HG03432 (cell line): Measurements from ENCODE around the gene SFXN1.

Experiments used
- ATAC-seq: cut with Tn5 transposase; IDR thresholded peaks from one replicate; pipeline ENCODE4 v1.9.1; 2021; ENCODE audit warnings: mild to moderate bottlenecking, moderate library complexity; ENCODE audit not compliant: unreplicated experiment

Gene SFXN1

DNA sequence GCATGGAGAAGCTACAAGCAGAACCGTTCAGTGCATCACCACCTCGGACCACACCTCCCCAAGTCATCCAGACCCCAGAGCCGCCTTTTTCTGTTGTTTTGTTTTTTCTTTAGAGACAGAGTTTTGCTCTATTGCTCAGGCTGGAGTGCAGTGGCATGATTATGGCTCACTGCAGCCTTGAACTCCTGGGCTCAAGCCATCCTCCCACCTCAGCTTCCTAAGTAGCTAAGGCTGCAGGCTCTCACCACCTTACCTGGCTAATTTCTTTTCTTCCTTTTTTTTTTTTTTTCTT, 13.5 kb upstream of the SFXN1 start:
- ATAC-seq: no peak

GRCh38 chr5:175465282-175465681, 13.1 kb upstream of the SFXN1 start:
- ATAC-seq: no peak

DNA sequence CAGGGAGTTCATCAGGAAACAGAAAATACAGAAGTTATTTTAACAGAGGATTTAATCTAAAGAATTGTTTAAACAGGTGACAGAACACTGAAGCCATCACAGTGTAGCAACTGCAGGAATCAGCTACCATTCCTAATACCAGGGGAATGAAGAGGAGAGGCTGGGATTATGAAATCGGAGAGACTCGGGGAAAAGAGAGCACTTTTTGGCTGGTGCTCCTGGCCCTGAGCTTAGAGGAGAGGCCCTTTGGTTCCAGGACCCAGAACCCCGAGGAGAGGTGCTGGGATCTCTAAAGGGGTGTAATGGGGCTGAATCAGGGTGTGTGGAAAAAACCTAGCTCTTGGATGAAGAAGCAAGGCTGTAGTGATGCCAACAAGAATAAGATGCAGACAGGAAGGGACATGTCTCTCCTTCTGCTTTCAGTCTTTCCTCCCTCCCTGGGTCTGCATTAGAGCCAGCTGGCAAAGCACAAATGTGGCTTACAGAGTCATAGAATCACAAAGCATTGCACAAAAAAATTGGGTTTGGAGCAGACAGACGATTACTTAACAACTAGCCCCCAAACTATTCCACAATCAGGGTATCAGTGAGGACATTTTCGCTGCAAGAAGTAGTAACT, 11.6 kb upstream of the SFXN1 start:
- no peak for ATAC-seq

DNA sequence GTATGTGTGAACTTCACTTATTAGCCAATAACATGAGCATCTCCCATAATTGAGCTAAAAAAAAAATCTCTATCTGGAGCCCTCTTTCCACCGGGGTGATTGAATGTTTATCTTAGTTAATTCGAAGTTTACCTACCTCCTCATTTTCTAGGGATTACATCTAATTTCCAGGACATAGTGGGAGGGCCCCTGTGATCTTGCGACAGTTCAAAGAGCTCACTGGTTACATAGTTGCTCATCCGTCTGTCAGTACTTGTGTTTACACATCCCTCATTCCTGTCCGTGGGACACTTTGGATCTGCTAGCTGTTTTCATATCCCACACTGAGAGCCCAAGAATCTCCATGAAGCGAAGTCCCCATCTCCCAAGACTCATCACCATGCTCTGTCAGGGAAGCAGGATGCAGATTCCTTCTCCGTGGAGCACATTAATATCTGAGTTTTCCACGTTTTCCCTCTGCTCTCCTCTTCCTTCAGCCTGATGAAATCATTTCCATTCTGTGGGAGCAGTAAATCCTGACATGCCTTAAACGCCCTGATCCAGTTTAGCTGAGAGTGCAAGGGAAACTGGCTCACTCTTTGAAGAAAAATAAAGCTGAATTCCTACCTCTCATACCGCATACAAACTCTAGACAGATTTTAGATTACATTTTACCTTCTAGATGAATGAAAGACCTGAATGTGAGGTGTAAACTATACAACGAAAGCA, 10.2 kb upstream of the SFXN1 start:
- no peak for ATAC-seq

- no peak for ATAC-seq
Measured at GRCh38 chr5:175468892-175469291, 9.5 kb upstream of the SFXN1 start.

- ATAC-seq: no peak
Measured at GRCh38 chr5:175469916-175470315, 8.4 kb upstream of the SFXN1 start.

GRCh38 chr5:175470781-175471180, 7.6 kb upstream of the SFXN1 start:
- no peak for ATAC-seq

DNA sequence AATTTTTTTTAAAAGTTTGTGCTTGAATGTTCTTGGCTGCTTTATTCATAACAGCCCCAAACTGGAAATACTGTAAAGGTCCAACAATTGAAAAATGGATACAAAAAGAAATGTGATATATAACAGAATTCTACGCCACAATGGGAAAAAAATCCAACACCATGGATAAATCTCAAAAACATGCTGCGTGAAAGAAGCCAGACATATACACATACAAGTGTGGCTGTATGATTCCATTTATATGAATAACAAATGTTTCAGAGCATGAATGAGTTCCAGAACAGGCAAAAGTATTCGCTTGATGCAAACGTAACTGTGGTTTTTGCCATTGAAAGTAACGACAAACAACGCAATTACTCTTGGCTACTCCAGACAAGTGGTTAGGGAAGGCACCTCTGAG, 7.2 kb upstream of the SFXN1 start:
- ATAC-seq: no peak

GRCh38 chr5:175471628-175472027, 6.7 kb upstream of the SFXN1 start:
- ATAC-seq: no peak

DNA sequence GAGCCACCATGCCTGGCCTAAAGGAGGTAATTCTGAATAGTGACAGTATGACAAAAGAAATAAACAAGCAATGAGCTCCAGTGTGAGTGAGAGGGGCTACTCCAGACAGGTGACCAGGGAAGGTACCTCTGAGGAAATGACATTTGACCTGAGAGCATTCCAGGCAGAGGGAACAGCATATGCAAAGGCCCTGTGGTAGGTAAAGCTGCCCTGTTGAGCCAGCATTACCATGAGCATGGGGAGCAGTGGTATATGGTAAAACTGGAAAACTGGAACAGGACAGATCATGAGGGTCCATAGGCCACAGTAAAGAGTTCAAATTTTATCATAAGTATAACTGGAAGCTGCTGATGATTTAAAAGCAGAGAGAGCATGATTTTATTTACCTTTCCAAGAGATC, 6.0 kb upstream of the SFXN1 start:
- no peak for ATAC-seq

GRCh38 chr5:175475248-175475647, 3.1 kb upstream of the SFXN1 start:
- ATAC-seq: no peak

GRCh38 chr5:175477440-175477839, 920 bp upstream of the SFXN1 start:
- no peak for ATAC-seq

DNA sequence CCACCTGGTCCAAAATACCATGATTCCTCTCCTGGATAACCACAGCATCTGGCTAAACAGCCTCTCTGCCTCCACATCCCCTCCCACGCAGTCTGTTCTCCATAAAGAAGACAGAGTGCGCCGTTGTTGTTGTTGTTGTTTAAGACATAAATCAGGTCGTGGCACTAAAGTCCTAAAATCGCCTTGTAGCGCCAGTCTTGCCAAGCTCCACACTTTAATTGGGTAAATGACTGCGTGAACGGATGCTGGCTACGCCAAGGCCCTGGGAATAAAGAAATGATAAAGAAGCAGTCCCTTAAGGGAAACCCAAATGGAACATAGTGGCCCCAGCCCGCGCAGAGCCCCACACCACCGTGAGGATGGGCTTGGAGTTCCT, 364 bp upstream of the SFXN1 start:
- ATAC-seq: no peak

DNA sequence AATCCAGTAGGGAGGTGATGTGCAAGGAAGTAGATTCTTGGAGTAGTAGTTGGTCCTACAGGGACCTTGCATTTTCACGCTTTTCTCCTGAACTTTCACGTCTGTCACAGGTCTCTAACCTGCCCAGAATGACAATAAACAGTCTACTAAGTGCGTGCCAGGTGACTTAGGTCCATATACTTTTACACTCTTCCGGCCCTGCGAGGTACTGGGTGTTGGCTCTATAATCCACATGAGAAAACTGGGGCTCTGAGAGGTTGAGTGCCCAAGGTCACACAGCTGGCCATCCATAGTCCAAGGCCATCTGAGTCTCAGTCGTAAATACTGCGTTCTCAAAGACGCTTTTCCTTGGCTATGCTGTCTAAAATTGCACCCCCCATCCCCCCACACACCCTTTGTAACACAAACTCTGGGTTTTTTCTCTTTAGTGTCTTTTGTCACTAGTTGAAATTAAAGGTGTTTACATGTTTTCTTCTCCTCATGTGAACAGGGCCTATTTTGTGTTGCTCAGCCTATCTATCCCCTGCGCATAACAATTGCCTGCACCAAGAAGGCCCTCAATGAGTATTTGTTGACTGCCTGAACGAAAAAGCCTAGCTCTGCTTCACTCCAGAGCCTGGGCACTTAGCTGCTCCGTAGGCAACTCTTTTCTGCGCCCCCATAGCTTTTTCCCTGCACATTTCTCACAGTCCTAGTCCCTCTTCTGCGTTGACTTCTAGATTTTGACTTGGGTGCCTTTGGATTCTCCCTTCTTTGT, 943 bp downstream of the SFXN1 start:
- no peak for ATAC-seq

GRCh38 chr5:175483337-175483736, 5.0 kb downstream of the SFXN1 start:
- no peak for ATAC-seq

DNA sequence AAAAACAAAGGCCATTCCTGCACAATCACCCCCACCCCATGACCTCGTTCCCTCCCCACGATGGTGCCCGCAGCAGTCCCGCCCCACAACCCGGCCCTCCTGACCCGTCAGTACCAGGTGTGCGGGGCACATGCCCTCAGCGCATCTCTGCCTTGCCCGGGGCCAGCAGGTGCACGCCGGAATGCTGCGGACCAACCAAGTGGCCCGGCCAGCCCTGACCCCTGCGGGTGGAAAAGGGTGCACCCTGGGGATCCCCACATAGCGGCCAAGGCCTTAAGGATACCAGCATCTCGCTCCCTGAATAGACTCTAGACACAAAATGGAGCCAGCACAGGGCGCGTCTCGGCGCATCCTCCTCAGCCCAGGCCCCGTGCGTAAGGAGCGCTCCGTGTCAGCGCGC, 6.0 kb downstream of the SFXN1 start:
- ATAC-seq: no peak

- no peak for ATAC-seq
Measured at GRCh38 chr5:175484829-175485228, 6.5 kb downstream of the SFXN1 start.

GRCh38 chr5:175485631-175486030, 7.3 kb downstream of the SFXN1 start:
- ATAC-seq: no peak

DNA sequence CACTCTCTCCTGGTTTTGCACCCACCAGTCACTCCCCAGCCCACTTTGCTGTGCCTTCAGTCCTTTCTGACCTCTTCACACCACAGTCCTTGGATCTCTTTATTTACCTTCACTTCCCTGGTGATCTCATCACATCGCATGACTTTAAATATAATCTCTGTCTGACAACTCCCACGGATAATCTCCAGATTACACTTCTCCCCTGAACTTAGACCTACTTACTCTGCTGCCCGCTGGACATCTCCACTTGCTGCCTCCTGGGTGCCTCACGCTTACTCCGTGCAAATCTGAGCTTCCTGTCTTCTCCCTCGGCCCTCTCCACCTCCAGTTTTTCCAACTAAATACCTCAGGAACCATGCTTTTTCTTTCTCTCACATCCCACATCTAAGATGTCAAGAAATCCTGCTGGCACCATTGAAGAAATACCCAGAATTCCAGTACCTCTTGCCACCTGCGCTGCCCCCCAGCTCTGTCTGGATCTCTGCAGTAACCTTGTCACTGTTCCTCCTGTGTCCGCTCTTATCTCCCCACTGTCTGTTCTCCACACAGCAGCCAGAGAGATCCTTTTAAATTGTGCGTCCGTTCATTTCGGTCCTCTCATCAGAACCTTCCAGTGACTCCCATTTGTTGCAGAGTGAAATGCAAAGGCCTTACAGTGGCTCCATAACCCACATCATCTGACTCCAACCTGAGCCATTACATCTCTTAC, 9.3 kb downstream of the SFXN1 start:
- no peak for ATAC-seq

DNA sequence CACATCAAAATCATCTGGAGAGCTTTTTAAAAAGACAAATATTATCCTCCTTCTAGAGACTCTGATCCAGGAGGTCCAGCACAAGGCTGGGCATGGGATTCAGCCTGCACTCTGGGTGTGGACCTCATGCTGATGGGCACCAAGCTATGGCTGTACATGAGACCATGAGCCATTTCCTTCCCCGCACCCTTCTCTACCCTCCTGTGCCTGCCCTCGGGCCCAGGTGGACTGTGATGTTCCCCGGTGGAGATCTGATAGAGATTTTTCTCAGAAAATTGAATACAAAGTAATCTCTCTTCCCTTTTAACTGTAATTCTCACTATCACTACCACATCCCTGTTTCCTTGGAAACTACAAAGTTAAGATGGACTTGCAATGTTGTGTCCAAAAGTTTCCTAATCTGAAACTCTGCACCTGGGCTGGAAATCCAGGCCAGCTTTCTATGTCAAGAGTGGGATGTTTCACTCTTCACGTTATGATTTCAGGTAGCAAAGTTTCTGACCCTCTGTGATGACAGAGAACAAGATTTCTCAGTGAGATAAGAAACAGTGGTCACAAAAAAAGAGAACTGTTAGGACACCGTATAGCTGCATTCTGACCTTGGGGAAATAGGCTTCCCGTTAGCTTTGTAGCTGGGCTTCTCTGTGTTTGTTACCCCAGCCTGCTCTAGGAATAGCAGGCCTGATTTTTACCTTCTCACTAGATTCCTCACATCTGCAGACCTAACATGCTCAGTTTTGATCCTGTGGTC, 11.5 kb downstream of the SFXN1 start:
- no peak for ATAC-seq

DNA sequence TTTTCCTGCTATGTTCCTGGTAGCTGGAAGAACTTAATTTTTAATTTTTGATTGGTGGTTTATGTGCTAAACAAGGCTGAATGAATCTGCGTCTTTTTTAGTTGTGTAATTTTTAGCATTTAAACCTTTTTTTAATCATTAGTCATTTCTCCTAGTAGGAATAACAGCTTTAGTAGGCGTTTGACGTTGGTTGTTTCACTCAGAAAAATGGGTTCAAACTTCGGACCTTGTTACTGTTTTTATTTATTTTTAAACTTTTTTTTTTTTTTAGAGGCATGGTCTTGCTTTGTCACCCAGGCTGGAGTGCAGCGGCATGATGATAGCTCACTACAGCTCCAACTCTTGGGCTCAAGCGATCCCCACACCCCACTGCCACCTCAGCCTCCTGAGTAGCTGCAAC, 12.9 kb downstream of the SFXN1 start:
- no peak for ATAC-seq
